Fibroblast of skin of left biceps (primary cell): Measurements from ENCODE around the gene BMP3.
"Not testable (repeated sequence)": the region's sequence is repeated elsewhere in the genome, so short reads cannot be mapped to it uniquely, and the experiment has no call there.

ENCODE experiments used
- DNase-seq, 2 experiments: peaks; one replicate each; pipeline ENCODE4 v3.0.0-alpha.2; 2013; ENCODE audit warnings: low read depth in 2 of 2

Gene BMP3, protein sequence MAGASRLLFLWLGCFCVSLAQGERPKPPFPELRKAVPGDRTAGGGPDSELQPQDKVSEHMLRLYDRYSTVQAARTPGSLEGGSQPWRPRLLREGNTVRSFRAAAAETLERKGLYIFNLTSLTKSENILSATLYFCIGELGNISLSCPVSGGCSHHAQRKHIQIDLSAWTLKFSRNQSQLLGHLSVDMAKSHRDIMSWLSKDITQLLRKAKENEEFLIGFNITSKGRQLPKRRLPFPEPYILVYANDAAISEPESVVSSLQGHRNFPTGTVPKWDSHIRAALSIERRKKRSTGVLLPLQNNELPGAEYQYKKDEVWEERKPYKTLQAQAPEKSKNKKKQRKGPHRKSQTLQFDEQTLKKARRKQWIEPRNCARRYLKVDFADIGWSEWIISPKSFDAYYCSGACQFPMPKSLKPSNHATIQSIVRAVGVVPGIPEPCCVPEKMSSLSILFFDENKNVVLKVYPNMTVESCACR

DNA sequence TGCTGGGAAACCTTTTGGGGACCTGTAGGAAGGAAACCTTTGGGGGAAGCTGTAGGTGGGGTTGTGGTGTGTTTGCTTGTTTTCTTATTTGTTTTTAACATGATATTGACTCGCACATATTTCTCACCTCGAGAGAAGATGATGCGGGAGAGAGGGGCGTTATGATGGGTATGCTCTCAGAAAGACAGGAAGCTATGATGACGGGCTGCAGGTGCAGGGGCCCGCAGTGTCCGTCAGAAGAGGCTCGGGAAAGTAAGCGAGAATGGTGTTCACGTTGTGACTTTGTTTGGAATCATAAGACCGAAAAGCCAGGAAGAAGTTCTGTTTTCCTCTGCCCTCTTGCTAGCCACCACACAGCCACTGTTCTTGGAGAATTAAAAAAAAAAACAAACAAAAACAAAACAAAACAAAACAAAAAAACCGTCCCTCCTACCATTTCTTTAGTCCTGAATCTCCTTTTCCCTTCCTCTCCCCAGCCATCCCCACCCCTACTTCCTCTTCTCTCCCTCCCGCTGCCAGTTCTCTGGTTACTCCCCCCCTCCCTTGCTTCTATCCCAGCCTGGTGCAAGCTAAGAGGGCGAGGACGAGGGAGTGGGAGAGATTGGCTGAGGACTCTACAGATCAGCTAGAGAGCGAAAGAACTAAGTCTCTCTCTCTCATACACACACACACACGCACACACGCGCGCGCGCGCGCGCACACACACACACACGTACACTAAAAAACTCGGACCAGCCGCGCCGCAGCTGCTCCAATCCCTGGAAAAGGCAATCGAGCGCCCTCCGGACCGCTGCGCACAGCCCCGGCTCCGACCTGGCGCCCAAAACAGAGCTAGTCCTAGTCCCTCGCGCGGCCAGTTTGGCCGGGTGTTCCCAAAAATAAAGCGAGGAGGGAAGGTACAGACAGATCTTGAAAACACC lies at the start of gene BMP3:
Gene BMP3, plus strand, starts transcription at position 648 of the 920 bp plus-strand sequence. CDS start 577 bp downstream, outside the sequence.
- peak; percentile 1 to 3 for DNase-seq

DNA sequence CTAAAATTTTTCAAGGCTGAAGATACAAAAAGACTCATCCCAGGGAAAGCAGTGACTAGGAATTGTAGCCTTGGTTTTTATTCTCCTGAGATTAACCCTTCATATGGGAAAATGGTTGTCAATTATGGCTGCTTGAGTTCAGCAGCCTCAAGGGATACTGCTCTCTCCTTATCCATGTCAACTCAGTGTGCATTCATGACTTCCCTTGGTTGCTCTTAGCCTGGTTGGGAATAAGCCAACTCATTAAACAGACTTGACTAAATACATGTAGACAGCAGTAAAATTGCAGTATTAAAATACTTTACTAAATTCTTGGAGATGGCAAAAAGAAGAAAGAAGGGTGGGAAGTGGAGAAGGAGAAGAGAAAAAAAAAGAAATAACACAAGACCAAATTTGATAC lies 44.5 kb upstream of the BMP3 start:
- DNase-seq, result no peak

DNA sequence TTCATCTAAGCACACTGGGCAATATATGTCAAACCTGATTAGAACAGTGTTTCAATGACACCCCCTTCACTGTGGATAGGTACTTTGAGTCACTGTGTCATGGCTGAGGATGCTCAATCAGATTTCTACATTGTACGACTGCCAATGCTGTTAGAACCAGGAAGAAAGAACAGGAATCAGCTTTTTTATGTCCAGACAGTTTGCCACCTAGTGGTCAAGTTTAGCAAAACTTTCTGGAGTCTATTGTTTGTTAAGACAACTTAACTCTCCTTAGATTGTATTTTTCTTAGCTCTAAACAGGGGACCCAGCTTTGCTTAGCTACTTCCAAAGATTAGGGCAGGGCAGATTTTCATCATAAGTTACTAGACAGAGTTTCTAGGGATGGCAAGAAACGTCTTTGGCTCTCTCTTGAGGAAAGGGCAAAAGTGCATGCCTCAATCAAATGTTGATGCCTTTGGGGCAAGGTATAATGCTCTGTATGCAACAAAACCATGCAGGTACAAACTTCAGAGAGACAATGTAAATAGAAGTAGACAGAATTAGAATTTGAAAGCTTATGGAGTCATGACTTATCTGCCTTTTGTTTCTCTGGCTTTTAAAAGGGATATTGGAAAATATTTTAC lies 40.5 kb upstream of the BMP3 start:
- DNase-seq, result peak; percentile 17 to 34

DNA sequence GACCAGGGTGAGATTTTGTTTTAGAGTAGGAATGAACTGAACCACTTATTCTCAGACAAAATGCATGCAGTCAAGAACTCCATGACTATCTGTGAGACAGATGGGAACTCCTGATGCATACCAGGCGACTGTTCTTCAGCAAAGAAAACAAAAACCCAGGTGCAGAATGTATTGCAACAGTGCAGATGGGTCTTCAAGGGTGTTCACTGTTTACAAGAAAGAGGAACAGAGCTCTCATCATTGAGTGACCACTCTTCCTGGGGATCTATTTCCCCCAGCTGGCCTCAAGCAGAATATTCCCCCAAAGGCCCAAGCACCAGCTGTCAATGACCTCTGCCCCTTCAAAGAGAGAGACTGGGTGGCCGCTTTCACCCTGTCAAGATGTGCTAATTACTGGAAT lies 39.7 kb upstream of the BMP3 start:
- no peak for DNase-seq

DNA sequence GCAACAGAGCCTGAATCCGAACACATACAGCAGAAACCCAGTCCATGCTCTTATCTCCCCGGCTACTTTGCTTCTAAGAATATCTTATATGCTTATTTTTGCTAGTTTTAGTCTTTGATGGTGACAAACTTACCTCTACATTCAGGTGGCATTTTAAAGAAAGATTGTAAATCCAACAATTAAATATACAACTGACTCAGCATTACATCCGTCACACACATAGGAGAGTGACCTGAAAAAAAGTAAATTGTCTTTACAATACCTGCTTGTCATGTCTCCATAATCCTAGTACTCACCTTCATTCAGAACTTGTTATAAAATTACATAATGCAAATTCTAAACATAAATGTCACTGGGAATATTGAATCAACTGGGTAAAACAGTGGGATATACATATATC lies 30.6 kb upstream of the BMP3 start:
- DNase-seq, result no peak

DNA sequence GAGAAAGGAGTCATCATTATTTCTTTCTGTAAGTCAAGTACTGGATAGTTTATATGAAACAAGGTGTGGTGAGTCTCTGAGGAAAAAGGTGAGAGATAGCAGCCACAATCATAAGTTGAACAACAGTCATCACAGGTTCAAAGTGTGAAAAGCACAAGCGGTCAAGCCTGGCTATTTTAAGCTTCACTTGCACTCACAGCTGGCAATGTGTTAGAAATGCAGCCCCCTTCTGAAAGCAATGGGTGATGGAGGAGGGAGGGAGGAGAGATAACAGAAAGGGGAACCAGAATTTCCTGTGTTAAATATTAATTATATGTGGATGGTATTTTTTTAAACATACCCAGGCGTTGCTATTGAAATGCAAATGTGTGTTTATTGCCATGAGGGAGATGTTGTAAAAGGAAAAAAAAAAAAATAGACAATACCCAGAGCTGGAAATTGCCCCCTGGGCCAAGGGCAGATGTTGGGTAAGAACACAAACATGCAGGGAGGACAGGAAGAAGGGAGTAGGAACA lies 26.9 kb upstream of the BMP3 start:
- DNase-seq, result no peak

DNA sequence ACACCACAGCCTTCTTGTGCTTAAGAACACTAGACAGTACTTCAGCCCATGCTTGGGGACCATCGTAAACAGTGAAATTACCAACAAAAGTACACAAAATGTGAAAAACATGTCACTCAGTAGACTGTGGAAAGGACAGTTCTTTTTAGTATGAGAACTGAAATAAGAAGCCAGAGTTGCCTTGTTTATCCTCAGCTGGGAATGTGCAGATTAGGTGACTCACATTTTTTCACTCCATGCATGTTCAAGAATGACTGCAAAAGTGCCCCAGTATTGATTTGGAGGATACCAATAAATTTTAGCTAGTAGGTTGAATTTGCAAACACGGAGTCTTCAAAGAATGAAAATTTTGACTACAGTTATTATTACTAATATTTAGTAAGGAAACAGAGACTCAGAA lies 23.1 kb upstream of the BMP3 start:
- DNase-seq, result no peak

DNA sequence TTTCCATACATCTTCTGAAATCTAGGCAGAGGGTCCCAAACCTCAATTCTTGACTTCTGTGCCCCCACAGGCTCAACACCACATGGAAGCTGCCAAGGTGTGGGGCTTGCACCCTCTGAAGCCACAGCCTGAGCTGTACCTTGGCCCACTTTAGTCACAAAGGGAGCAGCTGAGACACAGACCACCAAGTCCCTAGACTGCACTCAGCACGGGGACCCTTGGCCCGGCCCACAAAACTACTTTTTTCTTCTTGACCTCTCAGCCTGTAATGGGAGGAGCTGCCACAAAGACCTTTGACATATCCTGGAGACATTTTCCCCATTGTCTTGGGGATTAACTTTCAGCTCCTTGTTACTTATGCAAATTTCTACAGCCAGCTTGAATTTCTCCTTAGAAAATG lies 13.9 kb upstream of the BMP3 start:
- DNase-seq, result not testable (repeated sequence)

DNA sequence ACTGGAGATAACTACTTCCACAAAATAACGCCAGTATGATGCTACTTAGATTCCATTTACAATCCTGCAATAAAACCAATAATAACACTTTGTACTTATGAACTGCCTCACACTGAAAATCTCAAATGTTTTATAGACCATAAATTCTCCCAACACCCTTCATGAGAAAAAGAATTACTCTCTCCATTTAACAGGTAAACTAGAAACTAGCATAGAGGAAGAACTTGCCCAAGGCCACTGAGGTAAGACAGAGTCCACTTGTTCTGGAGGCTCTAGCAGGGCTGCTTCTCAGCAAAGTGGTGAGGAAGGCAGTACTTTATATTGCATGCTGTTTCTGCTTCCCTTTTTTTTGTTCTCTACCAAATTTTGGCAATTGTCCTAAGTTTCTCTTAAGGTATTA lies 11.5 kb upstream of the BMP3 start:
- no peak for DNase-seq

DNA sequence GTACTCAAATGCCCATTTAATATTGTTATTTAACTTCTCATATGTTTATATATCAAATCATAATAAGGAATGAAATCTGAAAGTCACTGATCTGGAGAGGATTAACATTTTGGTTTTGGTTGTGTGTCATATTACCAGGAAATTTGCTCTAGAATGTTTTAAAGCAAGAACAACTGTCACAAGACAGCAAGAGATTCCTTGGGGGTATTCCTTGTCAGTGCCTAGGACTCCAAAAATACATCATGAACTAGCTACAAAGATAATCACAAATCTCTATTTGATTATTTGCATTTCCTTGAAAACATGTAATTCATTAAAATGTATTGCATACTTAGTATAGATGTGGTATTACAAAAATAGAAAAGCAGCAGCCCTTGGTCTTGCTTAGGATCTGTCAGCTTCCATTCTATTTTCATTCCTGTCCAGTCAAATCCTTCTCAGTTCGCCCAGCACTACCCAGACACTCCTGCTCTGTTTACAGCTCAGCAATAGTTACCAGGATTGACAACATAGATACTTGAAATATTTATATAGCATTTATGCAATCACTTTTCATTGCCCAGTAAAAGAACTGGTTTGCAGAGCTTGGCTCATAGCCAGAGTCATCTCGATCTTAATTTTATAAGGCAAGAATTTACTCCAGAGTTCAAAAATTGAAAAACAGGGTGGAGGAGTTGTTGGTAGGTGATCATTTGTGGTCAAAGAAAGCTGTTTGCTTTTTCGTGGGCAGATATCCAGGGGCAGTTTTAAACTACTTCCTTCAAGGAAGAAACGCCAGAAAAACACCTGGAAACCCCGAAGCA lies 9.2 kb upstream of the BMP3 start:
- DNase-seq, result no peak

DNA sequence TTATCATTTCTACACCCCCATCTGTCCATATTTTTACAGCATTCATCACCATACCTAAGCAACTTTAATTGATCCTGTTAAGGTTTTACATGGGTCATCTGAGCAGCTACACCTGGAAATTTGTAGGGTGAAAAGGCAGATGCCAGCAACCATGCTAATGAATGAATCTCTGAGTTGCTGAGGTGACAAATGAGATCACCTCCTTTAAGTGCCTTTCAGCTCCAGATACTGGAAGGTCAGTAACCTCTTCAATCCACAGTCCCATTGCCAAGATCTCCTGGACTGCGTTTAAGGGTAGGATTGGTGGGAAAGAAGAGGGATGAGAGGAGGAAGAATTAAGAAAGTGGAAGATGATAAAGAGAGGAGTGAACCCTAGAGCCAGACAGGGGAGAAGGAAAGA lies 8.5 kb upstream of the BMP3 start:
- no peak for DNase-seq

DNA sequence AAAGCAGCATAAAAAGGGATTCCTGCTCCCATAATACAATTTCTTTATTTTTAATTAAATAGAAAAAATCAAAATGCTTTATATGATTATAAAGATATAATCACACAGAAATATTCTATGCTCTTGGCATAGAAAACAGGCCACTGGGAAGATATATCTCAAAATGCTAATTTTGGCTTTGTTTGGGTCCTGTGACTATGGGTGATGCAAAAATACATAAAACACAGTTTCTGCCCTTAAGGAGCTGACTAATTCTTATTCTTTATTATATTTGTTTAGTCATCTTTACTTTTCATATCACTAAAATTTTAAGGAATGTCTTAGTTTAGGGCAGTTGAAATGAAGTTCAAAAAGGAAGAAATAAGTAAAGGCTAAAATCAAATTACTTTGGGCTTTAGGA lies 7.0 kb upstream of the BMP3 start:
- DNase-seq, result no peak

DNA sequence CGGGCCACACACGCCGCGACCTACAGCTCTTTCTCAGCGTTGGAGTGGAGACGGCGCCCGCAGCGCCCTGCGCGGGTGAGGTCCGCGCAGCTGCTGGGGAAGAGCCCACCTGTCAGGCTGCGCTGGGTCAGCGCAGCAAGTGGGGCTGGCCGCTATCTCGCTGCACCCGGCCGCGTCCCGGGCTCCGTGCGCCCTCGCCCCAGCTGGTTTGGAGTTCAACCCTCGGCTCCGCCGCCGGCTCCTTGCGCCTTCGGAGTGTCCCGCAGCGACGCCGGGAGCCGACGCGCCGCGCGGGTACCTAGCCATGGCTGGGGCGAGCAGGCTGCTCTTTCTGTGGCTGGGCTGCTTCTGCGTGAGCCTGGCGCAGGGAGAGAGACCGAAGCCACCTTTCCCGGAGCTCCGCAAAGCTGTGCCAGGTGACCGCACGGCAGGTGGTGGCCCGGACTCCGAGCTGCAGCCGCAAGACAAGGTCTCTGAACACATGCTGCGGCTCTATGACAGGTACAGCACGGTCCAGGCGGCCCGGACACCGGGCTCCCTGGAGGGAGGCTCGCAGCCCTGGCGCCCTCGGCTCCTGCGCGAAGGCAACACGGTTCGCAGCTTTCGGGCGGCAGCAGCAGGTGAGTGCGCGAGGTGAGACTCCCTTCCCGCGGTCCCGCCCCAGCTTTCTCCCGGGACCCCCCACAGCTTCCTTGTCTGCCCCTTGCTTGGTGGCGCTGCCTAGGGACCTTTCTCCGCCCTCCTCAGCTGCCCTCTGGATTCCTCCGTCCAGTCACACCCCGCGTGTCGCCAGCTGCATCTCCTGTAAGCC lies 678 bp downstream of the BMP3 start:
- DNase-seq, result no peak

DNA sequence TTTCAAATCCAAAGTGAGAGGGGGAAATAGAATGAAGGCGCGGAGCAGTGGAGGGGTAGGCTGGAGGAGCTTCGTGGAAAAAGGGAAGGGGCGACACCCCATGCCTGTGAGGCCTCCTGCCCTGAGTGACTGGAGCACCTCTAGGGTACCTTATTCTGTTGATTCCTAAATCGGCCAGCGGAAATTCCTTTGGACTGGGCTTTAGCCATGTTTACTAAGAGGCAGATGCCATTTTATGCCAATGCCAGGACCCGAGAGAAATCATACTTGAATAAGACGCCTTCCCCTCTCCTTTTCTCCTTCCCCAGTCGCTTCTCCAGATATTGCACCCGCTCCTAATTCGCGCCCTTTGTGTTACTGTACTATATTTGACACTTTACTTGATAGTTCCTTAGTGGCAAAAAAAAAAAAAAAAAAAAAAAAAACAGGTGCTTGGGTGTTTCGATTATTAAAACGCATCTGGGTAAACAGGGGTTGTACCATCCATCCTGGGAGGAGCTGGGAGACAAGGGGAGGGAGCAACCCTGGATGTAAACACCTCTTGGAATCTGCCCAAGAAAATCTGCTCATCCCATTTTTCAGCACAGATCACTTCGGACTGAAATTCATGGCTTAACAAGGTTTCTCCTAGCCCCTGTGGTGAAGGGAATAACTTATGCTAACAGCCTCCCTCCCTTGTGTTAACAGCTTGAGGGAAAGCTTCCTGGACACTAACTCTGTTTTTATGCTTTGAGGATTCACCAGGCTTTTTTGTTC lies 1.5 kb downstream of the BMP3 start:
- no peak for DNase-seq

DNA sequence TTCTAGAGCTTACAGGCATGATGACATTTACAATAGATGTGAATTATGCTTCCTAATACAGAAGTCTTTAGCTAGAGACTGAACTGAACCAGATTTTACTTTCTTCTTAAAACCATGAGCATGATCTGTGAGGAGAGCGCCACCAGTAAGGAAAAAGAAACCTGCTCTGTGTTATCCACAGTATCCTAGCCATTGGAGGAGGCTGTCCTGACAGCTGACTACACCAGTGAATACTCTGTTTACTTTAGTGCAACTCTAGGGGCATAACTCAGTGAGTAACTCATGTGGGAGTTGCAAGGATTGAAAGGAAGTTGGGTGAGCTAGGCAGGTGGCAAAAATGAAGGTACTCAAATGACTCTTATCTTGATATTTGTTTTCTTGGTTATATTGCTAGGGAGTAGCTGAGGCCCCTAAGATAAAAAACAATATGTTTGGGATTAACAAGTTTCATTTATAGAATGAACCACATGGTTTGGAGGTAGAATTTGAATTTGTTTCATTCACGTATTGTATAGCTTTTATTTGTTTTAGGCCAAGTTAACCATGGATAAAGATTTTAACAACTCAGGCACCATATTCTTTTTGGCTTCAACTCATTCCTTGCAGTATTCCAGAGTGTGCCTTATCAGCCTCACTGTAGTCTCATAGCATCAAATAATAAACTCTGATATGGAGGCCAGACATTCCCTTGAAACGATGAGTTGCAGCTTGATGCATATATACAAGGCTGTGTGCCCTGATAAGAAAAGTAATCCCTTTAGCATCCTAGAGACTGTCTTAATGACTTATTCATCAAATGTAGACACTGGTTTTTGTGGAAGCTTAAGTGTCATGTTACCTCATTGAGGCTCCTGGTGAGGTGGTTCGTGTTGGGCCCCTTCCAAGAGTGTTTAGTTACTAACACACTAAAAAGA lies 2.5 kb downstream of the BMP3 start:
- no peak for DNase-seq

DNA sequence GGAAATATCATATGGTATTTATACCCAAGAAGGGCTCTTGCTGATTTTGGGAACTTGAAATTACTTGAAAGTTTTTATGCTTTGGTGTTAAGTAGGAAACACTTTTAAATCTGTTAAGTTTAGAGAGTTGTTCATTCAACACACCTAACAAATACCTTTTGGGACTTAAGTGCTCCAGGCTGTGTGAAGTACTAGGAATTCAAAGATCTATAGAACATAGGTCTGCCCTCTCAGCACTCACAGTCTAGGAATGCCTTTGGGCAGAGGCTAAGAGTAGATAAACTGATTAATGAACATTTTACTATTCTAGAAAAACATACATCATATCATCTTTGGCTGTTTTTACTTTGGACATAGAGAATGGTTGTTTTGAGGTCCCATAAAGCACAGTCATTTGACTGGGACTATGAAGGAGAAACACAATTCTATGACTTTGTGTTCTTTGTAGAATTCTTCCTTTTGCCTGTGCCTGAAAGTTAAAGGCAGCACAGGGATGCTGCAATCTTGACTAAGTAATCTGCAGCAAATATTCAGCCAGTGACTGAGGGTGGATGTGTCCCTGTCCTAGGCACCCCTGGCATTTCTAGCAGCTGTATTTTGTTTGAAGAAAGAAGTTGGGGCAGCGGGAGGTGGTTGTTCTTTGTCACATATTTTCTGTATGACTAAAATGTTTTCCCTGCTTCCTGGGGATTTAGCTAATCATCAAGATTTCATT lies 8.3 kb downstream of the BMP3 start:
- DNase-seq, result no peak

DNA sequence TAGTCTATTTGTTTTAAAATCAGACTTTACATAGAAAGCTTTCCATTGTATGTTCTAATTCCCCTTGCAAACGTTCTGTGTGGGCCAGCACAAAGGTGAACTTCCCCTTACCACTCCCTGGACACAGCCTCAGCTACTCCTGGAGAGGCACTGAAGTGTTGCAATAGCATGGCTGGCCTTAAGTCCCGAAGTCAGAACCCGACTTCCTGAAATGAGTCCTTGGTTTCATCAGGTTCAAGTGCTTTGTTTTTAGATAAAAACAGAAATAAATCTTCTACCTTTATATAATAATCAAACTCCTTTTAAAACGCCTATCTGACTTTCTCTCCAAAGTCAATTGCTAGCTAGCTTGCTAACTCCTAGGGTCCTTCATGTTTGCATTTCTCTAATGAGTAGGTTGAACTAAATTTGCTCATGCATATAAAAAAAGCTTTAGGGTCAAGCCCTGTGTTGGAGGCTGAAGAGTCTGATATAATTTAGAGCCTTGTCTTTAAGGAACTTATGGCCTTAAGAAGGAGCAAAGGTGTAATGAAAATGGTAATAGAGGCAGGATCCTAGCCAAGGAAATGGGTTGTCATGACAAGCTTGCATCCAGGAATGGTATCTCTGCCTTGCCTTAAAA lies 9.0 kb downstream of the BMP3 start:
- no peak for DNase-seq
